Measurements from ENCODE around the gene SSR2.

DNA sequence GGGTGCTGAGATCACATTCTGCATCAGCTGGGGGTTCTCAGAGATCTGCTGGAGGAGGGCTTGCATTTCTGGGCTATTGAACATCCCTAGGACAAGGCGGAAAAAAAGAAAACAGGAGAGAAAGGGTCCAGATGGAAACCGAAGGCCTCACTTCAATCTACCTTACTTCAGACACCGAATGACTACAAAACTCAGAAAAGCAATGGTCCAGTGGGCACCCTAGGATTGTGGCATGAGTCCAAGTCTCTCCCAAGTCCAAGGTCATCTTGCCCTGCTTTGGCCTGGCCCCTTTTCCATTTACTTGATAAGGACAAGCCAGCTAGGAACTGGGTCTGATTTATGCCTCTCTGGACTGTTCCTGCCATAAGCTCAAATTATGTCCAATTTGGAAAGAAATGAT is 22.1 kb upstream of the SSR2 start:
- TF ChIP-seq, protein P1, sequence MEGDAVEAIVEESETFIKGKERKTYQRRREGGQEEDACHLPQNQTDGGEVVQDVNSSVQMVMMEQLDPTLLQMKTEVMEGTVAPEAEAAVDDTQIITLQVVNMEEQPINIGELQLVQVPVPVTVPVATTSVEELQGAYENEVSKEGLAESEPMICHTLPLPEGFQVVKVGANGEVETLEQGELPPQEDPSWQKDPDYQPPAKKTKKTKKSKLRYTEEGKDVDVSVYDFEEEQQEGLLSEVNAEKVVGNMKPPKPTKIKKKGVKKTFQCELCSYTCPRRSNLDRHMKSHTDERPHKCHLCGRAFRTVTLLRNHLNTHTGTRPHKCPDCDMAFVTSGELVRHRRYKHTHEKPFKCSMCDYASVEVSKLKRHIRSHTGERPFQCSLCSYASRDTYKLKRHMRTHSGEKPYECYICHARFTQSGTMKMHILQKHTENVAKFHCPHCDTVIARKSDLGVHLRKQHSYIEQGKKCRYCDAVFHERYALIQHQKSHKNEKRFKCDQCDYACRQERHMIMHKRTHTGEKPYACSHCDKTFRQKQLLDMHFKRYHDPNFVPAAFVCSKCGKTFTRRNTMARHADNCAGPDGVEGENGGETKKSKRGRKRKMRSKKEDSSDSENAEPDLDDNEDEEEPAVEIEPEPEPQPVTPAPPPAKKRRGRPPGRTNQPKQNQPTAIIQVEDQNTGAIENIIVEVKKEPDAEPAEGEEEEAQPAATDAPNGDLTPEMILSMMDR (IDR thresholded peaks at IDR 0.05; ENCODE audit: low read depth, low read length, poor library complexity, severe bottlenecking) = no peak
- TF ChIP-seq EZH2phosphoT487 (IDR thresholded peaks at IDR 0.05; ENCODE audit: borderline replicate concordance, low read length) = no peak

Data from DOHH2 (cell line).